GM18517 (cell line): Measurements from ENCODE around the gene TECPR2.
A peak's percentile ranks its signal among the peaks of the same experiment; 100 is the strongest.
"Not testable (repeated sequence)": the region's sequence is repeated elsewhere in the genome, so short reads cannot be mapped to it uniquely, and the experiment has no call there.

Experiments used
- ATAC-seq: cut with Tn5 transposase; IDR thresholded peaks from one replicate; pipeline ENCODE4 v1.9.1; 2021; ENCODE audit warnings: mild to moderate bottlenecking, moderate library complexity; ENCODE audit not compliant: unreplicated experiment

TECPR2 gene

GRCh38 chr14:102508410-102508773 is 145.7 kb downstream of the TECPR2 start:
- no peak for ATAC-seq

- no peak for ATAC-seq
Observed at GRCh38 chr14:102508774-102509745, 146.3 kb downstream of the TECPR2 start.

- ATAC-seq = peak; percentile 78
Observed at GRCh38 chr14:102509746-102510615, 147.2 kb downstream of the TECPR2 start, which contains the start of gene ANKRD9. Gene ANKRD9, minus strand, starts transcription at chr14:102509776. Its CDS starts 1,887 bp downstream, at chr14:102507889.

GRCh38 chr14:102510616-102511520 is 148.1 kb downstream of the TECPR2 start:
- no peak for ATAC-seq

GRCh38 chr14:102511538-102511937 is 148.8 kb downstream of the TECPR2 start:
- ATAC-seq = no peak

- no peak for ATAC-seq
Observed at GRCh38 chr14:102512793-102513300, 150.1 kb downstream of the TECPR2 start.

- no peak for ATAC-seq
Observed at GRCh38 chr14:102513899-102514772, 151.4 kb downstream of the TECPR2 start.

- ATAC-seq = no peak
Observed at GRCh38 chr14:102514987-102515733, 152.4 kb downstream of the TECPR2 start.

GRCh38 chr14:102516531-102517391 is 154.0 kb downstream of the TECPR2 start:
- no peak for ATAC-seq

- no peak for ATAC-seq
Observed at GRCh38 chr14:102517392-102518062, 154.8 kb downstream of the TECPR2 start.

GRCh38 chr14:102518063-102518648 is 155.4 kb downstream of the TECPR2 start:
- no peak for ATAC-seq

GRCh38 chr14:102519709-102520108 is 157.0 kb downstream of the TECPR2 start:
- not testable (repeated sequence) for ATAC-seq

- no peak for ATAC-seq
Observed at GRCh38 chr14:102523200-102523568, 160.4 kb downstream of the TECPR2 start.

- ATAC-seq = no peak
Observed at GRCh38 chr14:102523569-102524450, 161.1 kb downstream of the TECPR2 start.

- peak; percentile 96 for ATAC-seq
Observed at GRCh38 chr14:102524451-102525218, 161.9 kb downstream of the TECPR2 start.
